DMS79 (cell line): ENCODE data around the gene LIN28B.

ENCODE experiments used
- DNase-seq: peaks from one replicate; lab custom pipeline; 2025; lab: John Stamatoyannopoulos, UW

LIN28B gene

DNA sequence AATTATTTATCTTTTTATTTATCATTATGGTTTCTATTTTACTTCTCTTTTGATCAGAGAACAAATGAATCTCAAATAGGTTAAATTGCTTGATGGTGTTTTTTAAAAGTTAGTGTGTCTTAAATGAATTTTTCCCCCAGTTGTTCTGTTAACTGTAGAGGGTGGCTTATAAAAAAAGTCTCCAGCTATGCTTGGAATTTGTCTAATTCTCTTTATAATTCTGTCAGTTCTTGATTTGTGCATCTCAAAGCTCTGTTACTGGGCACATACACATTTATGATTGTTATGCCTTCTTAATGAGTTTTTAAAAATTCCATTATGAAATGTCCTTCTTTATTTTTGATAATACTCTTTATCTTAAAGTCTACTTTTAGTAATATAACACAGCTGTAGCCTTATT lies 58.0 kb downstream of the LIN28B start:
- DNase-seq = no peak

DNA sequence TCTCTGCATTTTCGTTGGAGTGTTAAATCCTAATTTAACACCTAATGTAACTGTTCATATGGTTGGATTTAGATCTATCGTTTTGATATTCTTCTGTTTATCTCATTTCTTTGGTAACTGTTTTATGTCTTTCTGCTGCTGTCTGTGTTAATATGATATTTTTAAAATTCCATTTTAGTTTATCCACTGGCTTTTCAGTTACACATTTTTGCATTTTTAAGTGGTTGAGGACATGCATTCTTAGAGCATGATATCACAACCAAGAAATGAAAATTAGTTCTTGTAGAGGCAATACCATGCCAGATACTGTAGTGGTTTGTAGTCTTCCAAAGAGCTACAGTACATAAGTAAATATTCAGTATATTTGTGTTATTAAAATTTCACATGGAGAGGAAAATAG lies 58.6 kb downstream of the LIN28B start:
- no peak for DNase-seq

DNA sequence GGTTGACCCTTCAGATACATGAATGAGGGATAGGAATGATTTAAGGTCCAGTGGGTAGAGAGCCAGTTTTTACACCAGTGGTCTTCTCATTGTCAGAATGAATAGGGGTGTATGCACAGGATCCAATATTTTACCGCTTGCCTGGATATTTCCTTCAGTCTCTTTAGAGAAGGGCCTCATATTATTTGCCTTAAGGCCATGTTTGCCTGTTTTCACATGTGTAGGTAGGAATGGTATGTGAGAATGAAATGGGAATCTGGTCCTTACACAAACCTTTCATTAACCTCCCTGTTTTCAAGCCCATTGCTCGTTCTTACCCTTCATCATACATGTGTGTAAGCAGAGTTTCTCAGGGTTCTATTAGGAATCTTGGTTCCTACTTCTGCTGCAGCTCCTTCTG lies 62.4 kb downstream of the LIN28B start:
- no peak for DNase-seq

DNA sequence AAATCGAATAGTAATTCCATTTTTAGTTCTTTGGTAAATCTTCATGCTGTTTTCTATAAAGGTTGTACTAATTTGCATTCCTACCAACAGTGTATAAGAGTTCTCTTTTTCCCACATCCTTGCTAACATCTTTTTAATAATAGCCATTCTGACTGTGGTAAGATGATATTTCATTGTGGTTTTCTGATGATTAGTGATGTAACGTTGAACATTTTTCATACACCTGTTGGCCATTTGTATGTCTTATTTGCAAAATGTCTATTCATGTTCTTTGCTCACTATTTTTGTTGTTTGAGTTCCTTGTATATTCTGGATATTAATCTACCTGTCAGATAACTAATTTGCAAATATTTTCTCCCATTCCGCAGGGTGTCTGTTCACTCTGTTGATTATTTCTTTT lies 64.5 kb downstream of the LIN28B start:
- DNase-seq = no peak

DNA sequence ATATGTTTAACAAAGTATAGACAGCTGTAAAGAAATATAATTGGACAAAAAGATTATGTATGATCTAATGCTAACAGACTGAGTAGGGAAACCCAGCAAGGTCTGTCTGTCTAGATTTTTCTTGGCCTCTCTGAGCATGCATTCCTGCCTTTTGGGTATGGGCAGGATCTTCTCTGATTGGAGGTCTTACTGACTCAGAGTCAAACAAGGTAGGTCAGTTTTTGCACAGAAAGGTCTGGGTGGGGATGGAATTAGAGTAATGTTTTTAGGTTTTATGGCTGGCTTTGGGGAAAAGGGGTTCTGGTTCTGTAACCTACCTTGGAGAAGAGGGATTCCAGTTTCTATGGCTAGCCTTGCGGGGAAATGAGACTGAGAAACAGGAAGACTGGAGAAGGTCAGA lies 65.5 kb downstream of the LIN28B start:
- DNase-seq = no peak

DNA sequence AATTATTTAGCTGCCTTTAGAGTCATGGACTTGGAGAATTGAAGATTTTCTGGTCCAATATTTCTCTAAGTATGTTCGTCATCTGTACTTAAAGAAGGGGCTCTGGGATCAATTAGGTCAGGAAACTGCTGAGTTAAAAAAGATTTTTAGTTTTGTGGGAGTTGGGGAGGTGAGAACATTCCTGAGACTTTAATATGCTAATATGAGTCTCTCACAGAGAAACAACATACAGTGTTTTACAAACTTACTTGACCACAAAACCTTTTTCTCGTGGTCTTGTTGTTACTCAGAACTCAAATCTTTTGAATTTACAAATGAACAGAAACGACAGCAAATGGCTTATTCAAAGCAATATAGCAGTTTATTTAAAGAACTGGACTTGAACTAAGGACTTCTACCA lies 67.9 kb downstream of the LIN28B start:
- DNase-seq = no peak

DNA sequence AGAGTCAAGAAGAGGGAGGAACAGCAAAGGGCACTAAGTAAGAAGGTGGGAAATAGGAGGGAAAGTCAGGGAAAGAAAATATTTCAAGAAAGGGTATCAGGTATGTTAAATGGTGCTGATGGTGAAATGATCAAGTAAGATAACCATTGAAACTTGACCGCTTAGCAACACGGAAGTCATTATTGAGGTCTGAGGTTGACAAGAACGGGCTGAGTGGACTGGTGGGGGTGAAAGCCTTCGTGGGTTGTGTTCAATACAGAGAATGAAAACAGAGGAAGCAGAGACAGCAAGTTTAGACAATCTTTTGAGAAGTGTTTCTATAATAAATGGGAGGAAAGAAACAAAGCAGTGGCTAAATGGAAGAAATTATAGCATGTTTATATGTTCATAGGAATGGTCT lies 72.0 kb downstream of the LIN28B start:
- no peak for DNase-seq

DNA sequence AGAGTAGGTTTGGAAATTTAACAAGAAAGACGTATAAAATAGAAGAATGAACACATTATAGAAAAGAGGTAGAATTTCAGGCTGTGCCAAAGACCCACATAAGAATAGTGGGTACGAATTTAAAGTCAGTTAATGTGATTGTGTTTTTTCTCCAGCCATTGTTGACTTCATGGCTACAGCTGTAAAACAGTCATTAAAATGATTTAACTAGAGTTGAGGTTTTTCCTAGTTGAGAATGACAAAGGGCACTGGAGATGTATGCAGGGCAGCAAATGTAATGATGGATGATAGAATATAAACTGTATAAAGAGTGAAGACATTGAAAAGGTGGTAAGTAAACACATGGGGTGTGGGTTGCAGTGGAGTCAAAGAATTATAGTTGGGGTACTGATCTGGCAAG lies 72.7 kb downstream of the LIN28B start:
- DNase-seq = no peak

DNA sequence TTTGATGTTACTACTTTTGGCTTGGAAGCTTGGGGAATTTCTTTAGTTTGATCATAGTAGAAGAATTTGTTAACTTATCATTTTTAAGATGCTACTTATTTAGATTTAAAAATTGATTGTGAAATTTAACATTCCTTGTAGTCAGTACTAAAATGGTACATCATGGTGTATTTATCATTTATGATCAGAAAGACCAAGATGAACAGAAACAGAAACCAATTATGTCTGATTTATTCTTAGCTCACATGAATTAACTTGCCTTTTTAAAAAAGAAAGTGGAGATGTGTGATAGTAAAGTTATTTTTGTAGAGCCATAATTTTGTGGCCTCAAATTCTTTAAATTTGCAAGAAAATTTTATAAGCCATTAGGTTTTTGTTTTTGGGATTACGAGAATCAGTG lies 77.6 kb downstream of the LIN28B start:
- no peak for DNase-seq

DNA sequence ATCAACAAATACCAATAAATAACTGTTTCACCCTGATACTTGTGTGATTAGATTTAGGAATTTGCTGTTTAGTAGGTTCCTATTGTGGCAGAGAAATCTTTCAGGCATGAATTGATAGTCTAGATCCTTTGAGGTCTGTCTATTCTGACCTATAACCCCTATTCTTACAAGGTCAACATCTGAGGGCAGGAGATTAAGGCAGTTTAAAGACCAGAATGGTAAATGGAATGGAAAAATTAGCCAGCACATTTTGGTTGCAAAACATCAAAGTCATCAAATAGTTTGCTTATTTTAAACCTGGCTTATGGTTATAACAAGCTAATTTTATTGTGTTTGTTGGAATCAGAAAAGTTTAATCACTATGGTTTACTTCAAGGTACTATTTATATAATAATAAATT lies 78.4 kb downstream of the LIN28B start:
- no peak for DNase-seq

DNA sequence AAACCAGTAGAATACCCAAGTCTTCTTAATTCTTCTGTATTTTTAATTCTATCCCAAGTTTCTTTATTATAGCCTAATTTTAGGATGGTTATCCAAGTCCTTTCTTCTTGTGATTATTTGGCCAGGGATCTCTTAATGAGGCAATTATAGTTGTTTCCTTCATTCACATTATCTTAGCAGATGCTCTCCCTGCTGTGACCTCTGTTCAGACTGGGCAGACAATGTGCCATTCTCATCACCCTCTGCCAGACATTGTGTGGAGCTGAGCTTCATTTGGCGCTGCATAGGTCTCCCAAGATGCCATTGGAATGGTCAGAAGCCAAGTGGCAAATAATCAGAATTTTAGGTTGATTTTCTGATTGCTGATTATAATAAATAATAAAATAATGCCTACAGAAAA lies 79.4 kb downstream of the LIN28B start:
- no peak for DNase-seq

DNA sequence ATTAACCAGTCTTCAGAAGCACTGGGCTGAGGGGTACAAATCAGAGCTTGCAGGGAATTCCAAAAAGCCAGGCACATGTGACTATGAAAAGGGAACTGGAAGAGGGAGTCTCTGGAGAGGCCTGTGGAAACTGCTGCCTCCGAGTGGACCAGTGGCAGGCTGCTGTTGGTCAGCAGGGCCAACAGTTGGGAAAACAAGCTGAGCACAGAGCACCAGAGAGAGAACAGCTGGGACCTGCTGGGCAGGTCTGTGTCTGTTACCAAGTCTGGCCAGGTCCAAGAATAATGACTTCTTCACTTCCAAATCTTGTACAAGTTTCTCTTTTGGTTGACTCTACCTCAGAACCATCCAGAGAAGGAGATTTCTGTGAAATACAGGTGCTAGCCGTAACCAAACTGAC lies 81.4 kb downstream of the LIN28B start:
- no peak for DNase-seq

DNA sequence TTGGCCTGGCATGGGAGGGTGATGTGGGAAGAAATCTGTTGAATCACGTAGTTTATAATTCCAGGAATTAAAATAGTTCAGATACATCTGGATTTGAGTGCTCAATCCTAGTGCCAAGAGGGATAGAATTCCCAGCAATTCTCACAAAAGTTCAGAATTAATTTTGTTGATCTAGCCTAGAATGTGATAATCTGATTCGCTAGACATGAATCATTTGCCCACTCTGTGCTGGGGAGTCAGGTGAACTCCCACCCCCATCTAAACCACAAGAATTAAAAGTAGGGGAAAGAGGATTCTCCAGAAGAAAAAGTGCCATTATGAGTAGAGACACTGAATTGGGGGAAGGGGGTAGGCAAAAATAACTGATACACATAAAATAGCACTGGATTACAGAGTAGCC lies 85.0 kb downstream of the LIN28B start:
- no peak for DNase-seq

DNA sequence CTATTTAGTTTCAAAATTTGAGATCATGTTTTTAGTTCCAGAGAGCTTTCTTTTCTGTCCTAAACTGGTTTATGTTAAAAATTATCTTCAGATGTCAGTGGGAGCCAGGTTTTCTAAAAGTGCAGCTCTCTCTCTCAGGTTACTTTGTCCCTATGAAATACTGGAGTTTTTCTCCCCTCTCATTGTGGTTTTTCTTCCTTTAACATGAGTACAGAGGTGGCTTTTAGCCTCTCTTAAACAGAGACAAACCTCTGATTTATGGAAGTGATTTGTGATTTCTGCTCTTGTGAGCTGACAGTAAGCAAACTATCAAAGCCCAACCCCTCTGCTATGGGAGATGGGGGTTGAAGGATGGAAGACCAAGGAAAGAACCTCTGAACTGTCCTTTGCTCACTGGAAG lies 85.7 kb downstream of the LIN28B start:
- DNase-seq = no peak

DNA sequence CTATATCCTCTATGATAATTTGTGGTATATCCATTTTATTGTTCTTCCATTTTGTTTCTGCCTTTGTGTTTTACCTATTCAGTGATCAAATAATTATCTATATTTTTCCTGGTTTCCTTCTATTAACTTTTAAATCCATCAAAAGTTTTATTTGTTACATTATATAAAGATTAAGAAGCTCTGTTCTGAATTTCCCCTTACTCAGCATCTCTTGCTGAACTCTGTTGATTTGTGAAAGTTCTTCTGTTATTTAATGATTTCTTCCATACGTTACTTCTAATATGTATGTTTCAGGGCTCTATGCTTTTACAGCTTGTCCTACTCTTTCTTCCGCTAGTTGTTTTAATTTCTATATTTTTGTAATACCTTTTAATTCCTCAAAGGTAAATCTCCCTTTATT lies 87.1 kb downstream of the LIN28B start:
- DNase-seq = no peak

DNA sequence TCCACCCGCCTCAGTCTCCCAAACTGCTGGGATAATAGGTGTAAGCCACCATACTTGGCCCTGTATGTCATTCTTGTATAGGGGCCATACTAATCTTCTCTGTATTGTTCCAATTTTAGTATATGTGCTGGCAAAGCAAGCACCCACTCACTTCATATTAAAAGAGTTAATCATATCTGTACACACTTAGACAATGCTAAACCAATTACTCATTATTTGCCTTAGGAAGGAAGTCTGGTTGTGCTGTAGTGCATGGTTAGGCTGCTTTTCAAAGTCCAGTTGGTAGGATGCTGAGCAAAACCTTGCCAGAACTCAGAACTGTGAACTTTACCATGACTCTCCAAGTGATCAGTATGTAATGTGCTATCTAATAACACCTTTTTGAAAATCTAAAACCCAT lies 88.6 kb downstream of the LIN28B start:
- no peak for DNase-seq

DNA sequence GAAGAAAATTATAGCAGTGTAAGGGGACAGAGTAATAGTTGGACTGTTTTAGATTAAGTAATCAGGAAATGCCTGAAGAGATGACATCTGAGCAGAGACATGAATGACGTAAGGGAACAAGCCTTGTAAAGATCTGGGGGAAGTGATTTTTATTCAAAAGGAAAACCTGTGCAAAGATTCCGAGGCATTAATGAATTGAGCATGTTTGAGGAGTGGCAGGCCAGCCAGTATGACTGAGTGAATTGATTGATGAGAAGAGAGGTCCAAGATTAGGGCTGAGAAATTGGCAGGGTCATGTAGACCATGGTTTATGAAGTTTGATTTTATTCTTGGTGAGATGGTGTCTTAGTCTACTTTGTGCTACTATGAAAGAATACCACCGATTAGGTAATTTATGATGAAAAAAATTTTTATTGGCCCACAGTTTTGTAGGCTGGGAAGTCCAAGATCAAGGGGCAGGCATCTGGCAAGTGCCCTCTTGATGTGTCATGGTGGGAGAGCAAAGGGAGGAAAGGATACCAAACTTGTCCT lies 95.1 kb downstream of the LIN28B start:
- DNase-seq = no peak

DNA sequence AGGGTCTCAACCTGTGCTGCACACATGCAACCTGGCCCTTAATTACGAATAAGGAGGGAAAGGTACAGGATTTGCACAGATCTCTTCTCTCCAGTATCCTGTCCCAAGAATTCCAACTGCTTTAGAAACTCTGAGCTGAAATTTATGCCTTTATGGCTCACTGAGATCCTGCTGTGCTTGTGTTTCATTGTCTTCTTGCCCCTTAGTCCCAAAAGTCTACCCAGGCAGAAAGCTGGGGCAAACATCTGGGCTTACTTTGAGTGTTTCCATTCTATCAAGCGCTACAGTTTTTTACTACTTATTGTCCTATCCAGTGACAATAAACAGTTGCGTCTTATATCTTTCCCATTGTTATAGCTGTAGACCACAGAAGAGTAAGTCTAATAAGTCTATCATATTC lies 99.7 kb downstream of the LIN28B start:
- DNase-seq = no peak

DNA sequence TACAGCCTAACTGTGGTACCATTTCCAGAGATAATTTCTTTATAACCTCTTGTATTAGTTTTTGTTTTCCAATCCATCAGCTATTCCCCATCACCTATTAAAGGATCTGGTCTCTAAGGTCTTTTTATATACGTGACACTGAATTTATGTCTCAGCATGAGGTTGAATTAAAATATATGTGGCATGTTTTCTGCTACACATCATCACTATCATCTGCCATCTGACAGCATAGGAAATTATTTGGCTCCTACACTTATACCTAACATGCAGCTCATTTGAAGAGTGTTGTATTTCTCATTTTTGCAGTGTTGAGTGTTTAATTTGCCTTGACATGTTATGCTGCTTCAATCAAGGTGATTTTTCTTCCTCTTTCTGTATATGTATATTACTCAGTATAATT lies 100.3 kb downstream of the LIN28B start:
- DNase-seq = no peak

DNA sequence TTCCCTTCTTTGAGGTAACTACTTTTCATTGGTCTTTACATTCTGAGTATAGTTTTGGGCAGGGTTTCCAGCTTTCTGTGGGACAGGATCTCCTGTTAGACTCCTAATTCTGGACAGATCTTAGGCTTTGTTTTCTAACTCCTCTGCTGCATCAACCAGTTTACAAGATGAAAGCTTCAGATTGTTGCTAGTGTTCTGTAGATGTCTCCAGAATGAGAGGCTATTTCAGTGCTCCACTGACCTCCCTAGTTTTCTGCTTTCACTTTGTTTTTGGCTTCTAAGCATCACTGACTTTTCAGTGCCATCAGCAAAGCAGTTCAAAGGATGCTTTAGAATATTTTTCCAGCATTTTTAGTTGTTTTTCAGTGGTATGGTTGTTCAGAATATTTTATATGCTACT lies 101.4 kb downstream of the LIN28B start:
- no peak for DNase-seq

DNA sequence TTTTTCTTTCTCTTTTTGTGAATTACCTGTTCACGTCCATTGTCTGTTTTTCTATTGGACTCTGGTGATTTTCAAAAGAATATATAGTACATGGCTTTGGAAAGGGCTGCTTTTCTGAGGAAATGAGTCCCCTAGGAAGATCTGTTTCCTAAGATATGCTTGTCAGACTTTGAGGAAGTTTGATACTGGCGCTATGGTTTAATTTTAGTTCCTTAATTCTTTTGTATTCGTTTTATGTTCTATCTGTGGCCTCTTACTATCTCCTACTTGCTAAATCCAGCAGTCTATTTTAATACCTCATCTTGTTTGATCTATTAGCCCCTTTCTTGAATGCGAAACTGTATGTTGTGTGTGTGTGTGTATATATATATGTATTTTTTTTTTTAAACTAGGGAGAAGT lies 101.9 kb downstream of the LIN28B start:
- no peak for DNase-seq

DNA sequence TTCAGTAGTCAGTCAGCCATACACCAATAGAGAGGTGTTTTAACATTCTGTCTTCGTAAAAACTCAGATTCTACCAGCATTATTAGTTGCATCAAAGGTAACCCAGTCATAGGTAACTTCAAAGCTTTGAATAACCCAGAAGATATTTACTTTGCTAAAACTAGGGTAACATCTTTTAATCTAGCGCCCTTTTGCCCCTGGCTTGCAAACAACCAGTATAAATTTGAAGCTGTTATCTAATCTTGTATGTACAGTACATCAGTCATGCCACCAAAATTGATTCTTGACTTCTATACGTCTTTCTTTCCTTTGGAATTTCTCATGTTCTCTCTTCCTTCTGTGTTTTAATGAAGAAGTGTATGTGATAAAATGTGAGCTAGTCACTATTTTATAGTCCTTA lies 109.3 kb downstream of the LIN28B start:
- DNase-seq = no peak

DNA sequence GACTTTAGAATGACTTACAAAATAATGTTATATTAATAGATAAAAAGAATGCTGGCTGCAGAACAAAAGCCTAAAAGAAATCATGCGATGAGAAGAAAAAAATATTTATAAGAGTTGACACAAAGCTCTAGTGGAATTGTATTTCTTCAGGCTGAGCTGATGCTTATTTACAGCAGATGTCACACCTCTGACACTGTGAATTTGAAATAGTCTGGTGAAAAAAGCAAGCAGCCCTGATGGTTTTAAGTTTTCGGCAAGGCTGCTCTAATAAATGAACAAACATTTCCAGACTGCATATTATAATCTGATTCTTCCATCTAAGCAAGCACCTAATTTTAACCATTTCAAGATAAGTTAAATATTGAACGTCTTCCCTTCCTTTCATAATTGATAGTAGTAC lies 109.9 kb downstream of the LIN28B start:
- DNase-seq = no peak

DNA sequence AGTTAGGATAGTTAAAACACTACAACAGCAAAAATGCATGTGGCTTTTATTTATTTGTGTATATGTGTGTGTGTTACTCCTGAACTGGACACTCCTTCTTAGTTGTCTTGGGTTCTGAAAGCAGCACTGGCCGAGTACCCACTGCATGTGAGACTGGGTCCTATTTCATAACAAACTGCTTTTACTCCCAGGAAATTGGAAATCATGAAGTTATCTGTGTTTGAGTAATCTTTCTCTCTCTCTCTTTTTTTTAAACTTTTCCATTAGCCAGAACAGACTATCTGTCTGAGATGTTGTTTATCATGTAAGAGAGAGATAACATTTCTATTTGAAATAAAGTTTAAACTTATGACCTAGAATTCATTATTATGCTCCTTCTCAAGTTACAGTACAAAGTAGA lies 110.4 kb downstream of the LIN28B start:
- no peak for DNase-seq

DNA sequence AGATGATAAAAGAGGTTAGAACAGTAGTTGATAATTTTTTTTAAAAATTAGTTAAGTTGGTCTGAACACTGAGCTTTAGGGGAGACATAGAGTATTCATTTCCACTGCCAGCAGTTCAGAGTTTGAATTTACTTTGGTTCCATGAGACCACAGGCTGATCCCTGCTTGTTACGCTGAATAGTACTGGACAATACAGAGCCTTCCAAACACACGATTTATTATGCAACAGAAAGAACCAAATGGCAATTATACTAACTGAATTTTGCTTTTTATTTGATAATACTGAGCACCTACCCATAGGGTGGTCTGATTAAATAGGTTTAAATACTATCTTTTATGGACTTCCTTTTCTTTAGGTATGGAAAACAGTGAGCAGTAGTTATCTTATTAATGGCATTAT lies 111.5 kb downstream of the LIN28B start:
- no peak for DNase-seq
